HEK293 (cell line): ENCODE results near the gene ZCCHC7.
A peak's percentile ranks its signal among the peaks of the same experiment; 100 is the strongest.

Source experiments
- CTCF ChIP-seq: fragments of 450-650 bp; formaldehyde crosslinking; IDR thresholded peaks from 2 replicates; pipeline ENCODE4 v1.5.1; 2016; ENCODE audit warnings: missing biosample characterization, missing genetic modification characterization
- REST ChIP-seq: fragments of 450-650 bp; formaldehyde crosslinking; IDR thresholded peaks from 2 replicates; pipeline ENCODE4 v1.5.1; 2016; ENCODE audit warnings: missing biosample characterization, missing genetic modification characterization
- SETDB1 ChIP-seq: IDR thresholded peaks from one replicate; pipeline ENCODE4 v1.6.1; 2017; ENCODE audit warnings: mild to moderate bottlenecking, low read length, moderate library complexity, mixed read lengths; ENCODE audit not compliant: insufficient read length
- TCF7L2 ChIP-seq: IDR thresholded peaks from 2 replicates; pipeline ENCODE4 v1.6.1; 2011; ENCODE audit warnings: low read depth, mild to moderate bottlenecking, inconsistent platforms, low read length, moderate library complexity, borderline replicate concordance
- YY1 ChIP-seq: fragments of 450-650 bp; formaldehyde crosslinking; IDR thresholded peaks from 2 replicates; pipeline ENCODE4 v1.5.1; 2018; ENCODE audit warnings: missing biosample characterization, missing genetic modification characterization
- ZNF449 ChIP-seq: fragments of 450-650 bp; formaldehyde crosslinking; IDR thresholded peaks from 2 replicates; pipeline ENCODE4 v1.5.1; 2017; ENCODE audit warnings: missing biosample characterization, mild to moderate bottlenecking, missing genetic modification characterization, moderate library complexity
- ZNF561 ChIP-seq: fragments of 450-650 bp; IDR thresholded peaks from 2 replicates; pipeline ENCODE4 v1.5.1; 2018; ENCODE audit warnings: missing biosample characterization, missing genetic modification characterization, borderline replicate concordance
- ZNF623 ChIP-seq: fragments of 450-650 bp; formaldehyde crosslinking; IDR thresholded peaks from 2 replicates; pipeline ENCODE4 v1.5.1; 2016; ENCODE audit warnings: missing biosample characterization, missing genetic modification characterization
- ZNF629 ChIP-seq: fragments of 450-650 bp; formaldehyde crosslinking; IDR thresholded peaks from 2 replicates; pipeline ENCODE4 v1.5.1; 2017; ENCODE audit warnings: missing biosample characterization, missing genetic modification characterization
- ZNF791 ChIP-seq: fragments of 450-650 bp; formaldehyde crosslinking; IDR thresholded peaks from 2 replicates; pipeline ENCODE4 v1.5.1; 2016; ENCODE audit warnings: missing biosample characterization, missing genetic modification characterization
- TF ChIP-seq, protein P1 (sequence below): fragments of 450-650 bp; formaldehyde crosslinking; IDR thresholded peaks from 2 replicates; pipeline ENCODE4 v1.5.1; 2016; ENCODE audit warnings: missing biosample characterization, missing genetic modification characterization
- TF ChIP-seq, protein P2 (sequence below): fragments of 450-650 bp; formaldehyde crosslinking; IDR thresholded peaks from 2 replicates; pipeline ENCODE4 v1.5.1; 2016; ENCODE audit warnings: missing biosample characterization, missing genetic modification characterization

- no peak for TF ChIP-seq TCF7L2
- TF ChIP-seq YY1 (tag by site-specific recombination), result no peak
- TF ChIP-seq ZNF561 (tag by site-specific recombination), result no peak
- TF ChIP-seq SETDB1, result no peak
- TF ChIP-seq CTCF (tag by site-specific recombination), result no peak
- TF ChIP-seq, protein P1, sequence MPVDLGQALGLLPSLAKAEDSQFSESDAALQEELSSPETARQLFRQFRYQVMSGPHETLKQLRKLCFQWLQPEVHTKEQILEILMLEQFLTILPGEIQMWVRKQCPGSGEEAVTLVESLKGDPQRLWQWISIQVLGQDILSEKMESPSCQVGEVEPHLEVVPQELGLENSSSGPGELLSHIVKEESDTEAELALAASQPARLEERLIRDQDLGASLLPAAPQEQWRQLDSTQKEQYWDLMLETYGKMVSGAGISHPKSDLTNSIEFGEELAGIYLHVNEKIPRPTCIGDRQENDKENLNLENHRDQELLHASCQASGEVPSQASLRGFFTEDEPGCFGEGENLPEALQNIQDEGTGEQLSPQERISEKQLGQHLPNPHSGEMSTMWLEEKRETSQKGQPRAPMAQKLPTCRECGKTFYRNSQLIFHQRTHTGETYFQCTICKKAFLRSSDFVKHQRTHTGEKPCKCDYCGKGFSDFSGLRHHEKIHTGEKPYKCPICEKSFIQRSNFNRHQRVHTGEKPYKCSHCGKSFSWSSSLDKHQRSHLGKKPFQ, result no peak
- no peak for TF ChIP-seq REST (tag by site-specific recombination)
- TF ChIP-seq ZNF623 (tag by site-specific recombination), result no peak
- TF ChIP-seq ZNF791 (tag by site-specific recombination), result no peak
- TF ChIP-seq ZNF629 (tag by site-specific recombination), result peak; percentile 31; the same call in 1 of the 2 replicates
- TF ChIP-seq ZNF449 (tag by site-specific recombination), result no peak
- TF ChIP-seq, protein P2, sequence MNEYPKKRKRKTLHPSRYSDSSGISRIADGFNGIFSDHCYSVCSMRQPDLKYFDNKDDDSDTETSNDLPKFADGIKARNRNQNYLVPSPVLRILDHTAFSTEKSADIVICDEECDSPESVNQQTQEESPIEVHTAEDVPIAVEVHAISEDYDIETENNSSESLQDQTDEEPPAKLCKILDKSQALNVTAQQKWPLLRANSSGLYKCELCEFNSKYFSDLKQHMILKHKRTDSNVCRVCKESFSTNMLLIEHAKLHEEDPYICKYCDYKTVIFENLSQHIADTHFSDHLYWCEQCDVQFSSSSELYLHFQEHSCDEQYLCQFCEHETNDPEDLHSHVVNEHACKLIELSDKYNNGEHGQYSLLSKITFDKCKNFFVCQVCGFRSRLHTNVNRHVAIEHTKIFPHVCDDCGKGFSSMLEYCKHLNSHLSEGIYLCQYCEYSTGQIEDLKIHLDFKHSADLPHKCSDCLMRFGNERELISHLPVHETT (tag by site-specific recombination), result no peak
These were observed 5.9 kb downstream of the ZCCHC7 start for GRCh38 chr9:37126214-37126788.
